Measurements from ENCODE around the gene NDUFS8. TPM values are rescaled to one million over a fixed set of nuclear protein-coding genes. Genes with fewer than 3 reads are reported as not detected.

NDUFS8 gene
- total and polyA plus RNA-seq, 2 experiments from 2014 or later: 175 to 308 TPM

DNA sequence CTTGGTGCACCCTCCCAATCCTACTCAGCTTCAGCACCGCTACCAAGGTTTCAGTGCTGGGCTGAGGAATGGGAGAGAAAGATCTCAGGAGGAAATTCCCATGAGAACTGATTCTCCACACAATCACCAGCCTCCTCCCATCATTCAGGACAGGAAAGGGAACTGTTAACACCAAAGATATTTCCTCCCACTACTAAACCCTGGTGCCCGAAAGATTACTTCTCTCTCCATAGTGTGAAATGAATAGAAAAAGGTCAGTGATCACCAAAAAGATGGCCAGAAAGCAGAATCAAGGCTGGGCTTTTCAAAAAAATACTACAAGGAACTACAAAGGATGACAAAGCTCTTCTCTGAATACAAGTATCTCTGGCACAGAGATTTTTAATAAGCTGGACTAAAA, 34.4 kb downstream of the NDUFS8 start:
- H3K36me3 Mint-ChIP-seq (ENCODE audit: low read depth): peaks cover 90% of the 10 kb centered on the region
- no peak overlapping the region for H3K4me2 ChIP-seq
- ATAC-seq (no peak), DNase-seq (ENCODE audit: low spot score) (no peak)
- H3K27me3 Mint-ChIP-seq (ENCODE audit: insufficient read depth, low read depth, poor library complexity): peaks cover 6% of the 10 kb centered on the region
- no peak overlapping the region for H2AFZ ChIP-seq
- no peaks in the 10 kb centered on the region for H3K9me3 Mint-ChIP-seq
- peaks cover 81% of the 10 kb centered on the region for H3K36me3 ChIP-seq (ENCODE audit: insufficient read depth)
- H3K4me3 ChIP-seq: no peak overlapping the region
- H3K27ac Mint-ChIP-seq: peak overlapping the region; percentile 64; the same call in 1 of the 2 replicates
- no peaks in the 10 kb centered on the region for H3K4me1 ChIP-seq (ENCODE audit: insufficient read depth)
- peaks cover 26% of the 10 kb centered on the region for H4K20me1 ChIP-seq (replicated peaks; ENCODE audit: insufficient read depth)
- no peaks in the 10 kb centered on the region for H3K27me3 ChIP-seq (ENCODE audit: insufficient read depth)
- H3F3A ChIP-seq (replicated peaks; ENCODE audit: low read depth): peaks cover 25% of the 10 kb centered on the region; the same call in 1 of the 2 replicates
- H3K79me2 ChIP-seq (replicated peaks; ENCODE audit: insufficient read depth): no peaks in the 10 kb centered on the region
- no peaks in the 10 kb centered on the region for H3K9me2 ChIP-seq (ENCODE audit: insufficient read depth)
- H3K4me3 Mint-ChIP-seq: no peak overlapping the region; the same call in 2 of the 3 replicates
- no peaks in the 10 kb centered on the region; the same call in 2 of the 3 replicates for H3K4me1 Mint-ChIP-seq
- no peak overlapping the region for H3K27ac ChIP-seq (ENCODE audit: low read depth)
- TF ChIP-seq JUNB (IDR thresholded peaks at IDR 0.05; ENCODE audit: unreplicated experiment): no peak
- TF ChIP-seq, protein P1, sequence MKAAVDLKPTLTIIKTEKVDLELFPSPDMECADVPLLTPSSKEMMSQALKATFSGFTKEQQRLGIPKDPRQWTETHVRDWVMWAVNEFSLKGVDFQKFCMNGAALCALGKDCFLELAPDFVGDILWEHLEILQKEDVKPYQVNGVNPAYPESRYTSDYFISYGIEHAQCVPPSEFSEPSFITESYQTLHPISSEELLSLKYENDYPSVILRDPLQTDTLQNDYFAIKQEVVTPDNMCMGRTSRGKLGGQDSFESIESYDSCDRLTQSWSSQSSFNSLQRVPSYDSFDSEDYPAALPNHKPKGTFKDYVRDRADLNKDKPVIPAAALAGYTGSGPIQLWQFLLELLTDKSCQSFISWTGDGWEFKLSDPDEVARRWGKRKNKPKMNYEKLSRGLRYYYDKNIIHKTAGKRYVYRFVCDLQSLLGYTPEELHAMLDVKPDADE (IDR thresholded peaks at IDR 0.05): no peak
- TF ChIP-seq ZNF331 (CRISPR knock-in tag; IDR thresholded peaks at IDR 0.05; ENCODE audit: low read depth): no peak
- no peak for TF ChIP-seq CREB1 (CRISPR knock-in tag; IDR thresholded peaks at IDR 0.05; ENCODE audit: low read depth)
- TF ChIP-seq, protein P2, sequence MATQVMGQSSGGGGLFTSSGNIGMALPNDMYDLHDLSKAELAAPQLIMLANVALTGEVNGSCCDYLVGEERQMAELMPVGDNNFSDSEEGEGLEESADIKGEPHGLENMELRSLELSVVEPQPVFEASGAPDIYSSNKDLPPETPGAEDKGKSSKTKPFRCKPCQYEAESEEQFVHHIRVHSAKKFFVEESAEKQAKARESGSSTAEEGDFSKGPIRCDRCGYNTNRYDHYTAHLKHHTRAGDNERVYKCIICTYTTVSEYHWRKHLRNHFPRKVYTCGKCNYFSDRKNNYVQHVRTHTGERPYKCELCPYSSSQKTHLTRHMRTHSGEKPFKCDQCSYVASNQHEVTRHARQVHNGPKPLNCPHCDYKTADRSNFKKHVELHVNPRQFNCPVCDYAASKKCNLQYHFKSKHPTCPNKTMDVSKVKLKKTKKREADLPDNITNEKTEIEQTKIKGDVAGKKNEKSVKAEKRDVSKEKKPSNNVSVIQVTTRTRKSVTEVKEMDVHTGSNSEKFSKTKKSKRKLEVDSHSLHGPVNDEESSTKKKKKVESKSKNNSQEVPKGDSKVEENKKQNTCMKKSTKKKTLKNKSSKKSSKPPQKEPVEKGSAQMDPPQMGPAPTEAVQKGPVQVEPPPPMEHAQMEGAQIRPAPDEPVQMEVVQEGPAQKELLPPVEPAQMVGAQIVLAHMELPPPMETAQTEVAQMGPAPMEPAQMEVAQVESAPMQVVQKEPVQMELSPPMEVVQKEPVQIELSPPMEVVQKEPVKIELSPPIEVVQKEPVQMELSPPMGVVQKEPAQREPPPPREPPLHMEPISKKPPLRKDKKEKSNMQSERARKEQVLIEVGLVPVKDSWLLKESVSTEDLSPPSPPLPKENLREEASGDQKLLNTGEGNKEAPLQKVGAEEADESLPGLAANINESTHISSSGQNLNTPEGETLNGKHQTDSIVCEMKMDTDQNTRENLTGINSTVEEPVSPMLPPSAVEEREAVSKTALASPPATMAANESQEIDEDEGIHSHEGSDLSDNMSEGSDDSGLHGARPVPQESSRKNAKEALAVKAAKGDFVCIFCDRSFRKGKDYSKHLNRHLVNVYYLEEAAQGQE (IDR thresholded peaks at IDR 0.05; ENCODE audit: unreplicated experiment): no peak
- no peak for TF ChIP-seq ZNF114 (CRISPR knock-in tag; IDR thresholded peaks at IDR 0.05)
- TF ChIP-seq, protein P3, sequence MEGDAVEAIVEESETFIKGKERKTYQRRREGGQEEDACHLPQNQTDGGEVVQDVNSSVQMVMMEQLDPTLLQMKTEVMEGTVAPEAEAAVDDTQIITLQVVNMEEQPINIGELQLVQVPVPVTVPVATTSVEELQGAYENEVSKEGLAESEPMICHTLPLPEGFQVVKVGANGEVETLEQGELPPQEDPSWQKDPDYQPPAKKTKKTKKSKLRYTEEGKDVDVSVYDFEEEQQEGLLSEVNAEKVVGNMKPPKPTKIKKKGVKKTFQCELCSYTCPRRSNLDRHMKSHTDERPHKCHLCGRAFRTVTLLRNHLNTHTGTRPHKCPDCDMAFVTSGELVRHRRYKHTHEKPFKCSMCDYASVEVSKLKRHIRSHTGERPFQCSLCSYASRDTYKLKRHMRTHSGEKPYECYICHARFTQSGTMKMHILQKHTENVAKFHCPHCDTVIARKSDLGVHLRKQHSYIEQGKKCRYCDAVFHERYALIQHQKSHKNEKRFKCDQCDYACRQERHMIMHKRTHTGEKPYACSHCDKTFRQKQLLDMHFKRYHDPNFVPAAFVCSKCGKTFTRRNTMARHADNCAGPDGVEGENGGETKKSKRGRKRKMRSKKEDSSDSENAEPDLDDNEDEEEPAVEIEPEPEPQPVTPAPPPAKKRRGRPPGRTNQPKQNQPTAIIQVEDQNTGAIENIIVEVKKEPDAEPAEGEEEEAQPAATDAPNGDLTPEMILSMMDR (conservative IDR thresholded peaks at IDR 0.05; ENCODE audit: low read depth in 2 of 2): no peak
- no peak for TF ChIP-seq NANOG (IDR thresholded peaks at IDR 0.05; ENCODE audit: borderline replicate concordance)
- TF ChIP-seq STAT1 (IDR thresholded peaks at IDR 0.05; ENCODE audit: unreplicated experiment): no peak
- no peak for TF ChIP-seq EZH2 (IDR thresholded peaks at IDR 0.05; ENCODE audit: low read depth, unreplicated experiment)
- TF ChIP-seq, protein P4, sequence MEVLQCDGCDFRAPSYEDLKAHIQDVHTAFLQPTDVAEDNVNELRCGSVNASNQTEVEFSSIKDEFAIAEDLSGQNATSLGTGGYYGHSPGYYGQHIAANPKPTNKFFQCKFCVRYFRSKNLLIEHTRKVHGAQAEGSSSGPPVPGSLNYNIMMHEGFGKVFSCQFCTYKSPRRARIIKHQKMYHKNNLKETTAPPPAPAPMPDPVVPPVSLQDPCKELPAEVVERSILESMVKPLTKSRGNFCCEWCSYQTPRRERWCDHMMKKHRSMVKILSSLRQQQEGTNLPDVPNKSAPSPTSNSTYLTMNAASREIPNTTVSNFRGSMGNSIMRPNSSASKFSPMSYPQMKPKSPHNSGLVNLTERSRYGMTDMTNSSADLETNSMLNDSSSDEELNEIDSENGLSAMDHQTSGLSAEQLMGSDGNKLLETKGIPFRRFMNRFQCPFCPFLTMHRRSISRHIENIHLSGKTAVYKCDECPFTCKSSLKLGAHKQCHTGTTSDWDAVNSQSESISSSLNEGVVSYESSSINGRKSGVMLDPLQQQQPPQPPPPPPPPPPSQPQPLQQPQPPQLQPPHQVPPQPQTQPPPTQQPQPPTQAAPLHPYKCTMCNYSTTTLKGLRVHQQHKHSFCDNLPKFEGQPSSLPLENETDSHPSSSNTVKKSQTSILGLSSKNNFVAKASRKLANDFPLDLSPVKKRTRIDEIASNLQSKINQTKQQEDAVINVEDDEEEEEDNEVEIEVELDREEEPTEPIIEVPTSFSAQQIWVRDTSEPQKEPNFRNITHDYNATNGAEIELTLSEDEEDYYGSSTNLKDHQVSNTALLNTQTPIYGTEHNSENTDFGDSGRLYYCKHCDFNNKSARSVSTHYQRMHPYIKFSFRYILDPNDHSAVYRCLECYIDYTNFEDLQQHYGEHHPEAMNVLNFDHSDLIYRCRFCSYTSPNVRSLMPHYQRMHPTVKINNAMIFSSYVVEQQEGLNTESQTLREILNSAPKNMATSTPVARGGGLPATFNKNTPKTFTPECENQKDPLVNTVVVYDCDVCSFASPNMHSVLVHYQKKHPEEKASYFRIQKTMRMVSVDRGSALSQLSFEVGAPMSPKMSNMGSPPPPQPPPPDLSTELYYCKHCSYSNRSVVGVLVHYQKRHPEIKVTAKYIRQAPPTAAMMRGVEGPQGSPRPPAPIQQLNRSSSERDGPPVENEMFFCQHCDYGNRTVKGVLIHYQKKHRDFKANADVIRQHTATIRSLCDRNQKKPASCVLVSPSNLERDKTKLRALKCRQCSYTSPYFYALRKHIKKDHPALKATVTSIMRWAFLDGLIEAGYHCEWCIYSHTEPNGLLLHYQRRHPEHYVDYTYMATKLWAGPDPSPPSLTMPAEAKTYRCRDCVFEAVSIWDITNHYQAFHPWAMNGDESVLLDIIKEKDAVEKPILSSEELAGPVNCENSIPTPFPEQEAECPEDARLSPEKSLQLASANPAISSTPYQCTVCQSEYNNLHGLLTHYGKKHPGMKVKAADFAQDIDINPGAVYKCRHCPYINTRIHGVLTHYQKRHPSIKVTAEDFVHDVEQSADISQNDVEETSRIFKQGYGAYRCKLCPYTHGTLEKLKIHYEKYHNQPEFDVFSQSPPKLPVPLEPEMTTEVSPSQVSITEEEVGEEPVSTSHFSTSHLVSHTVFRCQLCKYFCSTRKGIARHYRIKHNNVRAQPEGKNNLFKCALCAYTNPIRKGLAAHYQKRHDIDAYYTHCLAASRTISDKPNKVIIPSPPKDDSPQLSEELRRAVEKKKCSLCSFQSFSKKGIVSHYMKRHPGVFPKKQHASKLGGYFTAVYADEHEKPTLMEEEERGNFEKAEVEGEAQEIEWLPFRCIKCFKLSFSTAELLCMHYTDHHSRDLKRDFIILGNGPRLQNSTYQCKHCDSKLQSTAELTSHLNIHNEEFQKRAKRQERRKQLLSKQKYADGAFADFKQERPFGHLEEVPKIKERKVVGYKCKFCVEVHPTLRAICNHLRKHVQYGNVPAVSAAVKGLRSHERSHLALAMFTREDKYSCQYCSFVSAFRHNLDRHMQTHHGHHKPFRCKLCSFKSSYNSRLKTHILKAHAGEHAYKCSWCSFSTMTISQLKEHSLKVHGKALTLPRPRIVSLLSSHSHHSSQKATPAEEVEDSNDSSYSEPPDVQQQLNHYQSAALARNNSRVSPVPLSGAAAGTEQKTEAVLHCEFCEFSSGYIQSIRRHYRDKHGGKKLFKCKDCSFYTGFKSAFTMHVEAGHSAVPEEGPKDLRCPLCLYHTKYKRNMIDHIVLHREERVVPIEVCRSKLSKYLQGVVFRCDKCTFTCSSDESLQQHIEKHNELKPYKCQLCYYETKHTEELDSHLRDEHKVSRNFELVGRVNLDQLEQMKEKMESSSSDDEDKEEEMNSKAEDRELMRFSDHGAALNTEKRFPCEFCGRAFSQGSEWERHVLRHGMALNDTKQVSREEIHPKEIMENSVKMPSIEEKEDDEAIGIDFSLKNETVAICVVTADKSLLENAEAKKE (CRISPR knock-in tag; IDR thresholded peaks at IDR 0.05): no peak
- TF ChIP-seq EZH2phosphoT487 (IDR thresholded peaks at IDR 0.05; ENCODE audit: unreplicated experiment): no peak
- no peak for TF ChIP-seq POLR2AphosphoS5 (IDR thresholded peaks at IDR 0.05; ENCODE audit: low read depth)

Measured in GM23338 (cell line).